PC-3 (cell line): ENCODE results near the gene ZIC4. TPM values are rescaled to one million over a fixed set of nuclear protein-coding genes. Genes with fewer than 3 reads are reported as not detected.

Experiments
- ATAC-seq: fragments of 200-7000 bp; cut with Tn5 transposase; 2 replicates; pipeline ENCODE4 v1.9.1; 2020; ENCODE audit warnings: mild to moderate bottlenecking, moderate library complexity
- Bru-seq: library from RNA; stranded (reverse); fragments of 400-500 nt; gene quantifications from one replicate; lab custom pipeline; 2021; lab: Mats Ljungman, UMichigan
- BruChase-seq, 2 experiments: library from RNA; stranded (reverse); fragments of 400-500 nt; gene quantifications; one replicate each; lab custom pipeline; 2021; lab: Mats Ljungman, UMichigan
- BruUV-seq: library from RNA; stranded (reverse); fragments of 400-500 nt; replicated peaks from 2 replicates; lab custom pipeline; 2021; lab: Mats Ljungman, UMichigan
- CTCF ChIA-PET: fragments of 300-600 bp; sonication (Branson Sonifier 250); formaldehyde crosslinking; loops from one replicate; lab custom pipeline; 2022; ENCODE audit warnings: antibody characterized with exemption; lab: Charles Lee
- POLR2A ChIA-PET: fragments of 300-600 bp; sonication (Branson Sonifier 250); formaldehyde crosslinking; loops from one replicate; lab custom pipeline; 2022; ENCODE audit warnings: antibody characterized with exemption; ENCODE audit not compliant: unreplicated experiment; lab: Charles Lee
- DNase-seq: peaks from one replicate; pipeline ENCODE4 v3.0.0-alpha.2; 2015
- H2AFZ ChIP-seq: fragments of 300-600 bp; sonication (generic); 2 replicates; pipeline ENCODE4 v1.6.0; 2016; ENCODE audit warnings: antibody characterized with exemption, low read length
- H3F3A ChIP-seq: fragments of 300-600 bp; sonication (generic); one replicate; pipeline ENCODE4 v1.6.0; 2017; ENCODE audit warnings: antibody characterized with exemption, low read length, control low read depth, mild to moderate bottlenecking; ENCODE audit not compliant: unreplicated experiment
- H3K27ac ChIP-seq: fragments of 300-600 bp; sonication (generic); 2 replicates; pipeline ENCODE4 v1.5.1; 2016; ENCODE audit warnings: mild to moderate bottlenecking, low read length
- H3K27me3 ChIP-seq: fragments of 300-600 bp; sonication (generic); 2 replicates; pipeline ENCODE4 v1.6.1; 2016; ENCODE audit warnings: low read length, mixed read lengths
- H3K36me3 ChIP-seq: fragments of 300-600 bp; sonication (generic); 2 replicates; pipeline ENCODE4 v1.6.1; 2016; ENCODE audit warnings: low read depth, mixed run types, low read length, mixed read lengths
- H3K4me1 ChIP-seq: fragments of 300-600 bp; sonication (generic); 2 replicates; pipeline ENCODE4 v1.5.1; 2016; ENCODE audit warnings: low read length; ENCODE audit not compliant: insufficient read depth
- H3K4me2 ChIP-seq: fragments of 300-600 bp; sonication (generic); 2 replicates; pipeline ENCODE4 v1.6.0; 2016; ENCODE audit warnings: low read length
- H3K4me3 ChIP-seq: fragments of 300-600 bp; sonication (generic); 2 replicates; pipeline ENCODE4 v1.5.1; 2016; ENCODE audit warnings: mild to moderate bottlenecking, low read length, mixed read lengths
- H3K79me2 ChIP-seq: fragments of 300-600 bp; sonication (generic); 2 replicates; pipeline ENCODE4 v1.6.1; 2017; ENCODE audit warnings: low read length, mixed read lengths
- H3K9ac ChIP-seq: fragments of 300-600 bp; sonication (generic); 2 replicates; pipeline ENCODE4 v1.6.0; 2016; ENCODE audit warnings: mild to moderate bottlenecking, low read length
- H3K9me2 ChIP-seq: fragments of 300-600 bp; sonication (generic); replicated peaks from 2 replicates; pipeline ENCODE4 v1.6.1; 2016; ENCODE audit warnings: mixed run types, low read length, mixed read lengths
- H3K9me3 ChIP-seq: fragments of 300-600 bp; sonication (generic); 2 replicates; pipeline ENCODE4 v1.6.1; 2016; ENCODE audit warnings: low read length, mixed read lengths
- H4K20me1 ChIP-seq: fragments of 300-600 bp; sonication (generic); 2 replicates; pipeline ENCODE4 v1.6.1; 2016; ENCODE audit warnings: low read length, mixed read lengths
- CTCF ChIP-seq: fragments of 300-600 bp; sonication (generic); conservative IDR thresholded peaks from 2 replicates; pipeline ENCODE4 v1.5.1; 2017; ENCODE audit warnings: antibody characterized with exemption, low read depth, mild to moderate bottlenecking, low read length
- EZH2 ChIP-seq: fragments of 300-600 bp; sonication (generic); IDR thresholded peaks from one replicate; pipeline ENCODE4 v1.6.1; 2017; ENCODE audit warnings: antibody characterized with exemption, mild to moderate bottlenecking, low read length; ENCODE audit not compliant: unreplicated experiment
- EZH2phosphoT487 ChIP-seq: fragments of 300-600 bp; sonication (generic); IDR thresholded peaks from 2 replicates; pipeline ENCODE4 v1.6.1; 2018; ENCODE audit warnings: mild to moderate bottlenecking, antibody characterized with exemption, low read length, borderline replicate concordance
- intact Hi-C: fragments of 100-400 bp; cut with micrococcal nuclease; formaldehyde crosslinking; loops from 2 replicates; pipeline ENCODE4 v1.9.0; 2023
- long read RNA-seq: library from polyadenylated mRNA; unstranded; transcript quantifications from one replicate; pipeline ENCODE4 v2.0.0, GENCODE V29; 2021; ENCODE audit not compliant: unreplicated experiment
- total RNA-seq: library from RNA; depleted of rRNA; stranded (reverse); fragments of >200 nt; gene quantifications from 2 replicates; pipeline ENCODE4 v1.2.3, GENCODE V29; 2014; rRNA removed

Gene ZIC4
- total RNA-seq (not detected in 2 replicates), Bru-seq, nascent RNA (not detected), BruChase-seq, experiment 1, labeled RNA remaining after a 6-hour chase (not detected), BruChase-seq, experiment 2, labeled RNA remaining after a 2-hour chase (not detected)
- long read RNA-seq: 0 reads

GRCh38 chr3:147406028-147406931 lies at the start of gene ZIC4:
Gene ZIC4 (minus strand): TSS chr3:147406543. CDS start chr3:147402797, 3,746 bp downstream.
- Histone ChIP-seq H3F3A (no peaks in the 10 kb centered on the region), H3K27me3 (peaks cover 87% of the 10 kb centered on the region), H3K4me1 (no peaks in the 10 kb centered on the region), H3K9me3 (no peaks in the 10 kb centered on the region), H3K27ac (no peak within 1 kb of the TSS), H3K9me2 (no peaks in the 10 kb centered on the region), H2AFZ (no peak within 1 kb of the TSS), H4K20me1 (no peaks in the 10 kb centered on the region), H3K79me2 (no peaks in the 10 kb centered on the region), H3K9ac (no peak within 1 kb of the TSS), H3K4me3 (0 out of 2 replicates have a peak within 1 kb of the TSS, but pooled peaks have one; percentile 25), H3K36me3 (no peaks in the 10 kb centered on the region), H3K4me2 (peak within 1 kb of the TSS; percentile 24; the same call in 1 of the 2 replicates)
- ChIA-PET POLR2A (no interaction called here), CTCF (no interaction called here)
- DNase-seq: no peak
- intact Hi-C loops: no loop called here
- BruUV-seq: no TSS peak
- ATAC-seq: no peak
- TF ChIP-seq EZH2: no peak
- no peak for TF ChIP-seq CTCF
- TF ChIP-seq EZH2phosphoT487: no peak

- Histone ChIP-seq H3K27ac (no peak overlapping the region), H3K36me3 (no peaks in the 10 kb centered on the region), H3K4me1 (no peaks in the 10 kb centered on the region), H3K9me3 (no peaks in the 10 kb centered on the region), H3F3A (no peaks in the 10 kb centered on the region), H2AFZ (no peak overlapping the region), H3K4me3 (no peak overlapping the region), H3K79me2 (no peaks in the 10 kb centered on the region), H3K27me3 (peaks cover 22% of the 10 kb centered on the region), H3K9ac (no peak overlapping the region), H4K20me1 (no peaks in the 10 kb centered on the region), H3K9me2 (no peaks in the 10 kb centered on the region), H3K4me2 (no peak overlapping the region)
- ATAC-seq (no peak), DNase-seq (no peak)
- TF ChIP-seq EZH2: no peak
- TF ChIP-seq CTCF: no peak
- TF ChIP-seq EZH2phosphoT487: no peak
- POLR2A ChIA-PET: interaction anchor here (0.6 kb wide), 1 partner anchor 217 kb away, joined by 3 read pairs; no protein-coding TSS in a partner anchor
- BruUV-seq: no TSS peak
- CTCF ChIA-PET: no interaction called here
- intact Hi-C loops: no loop called here
These were observed 43.3 kb upstream of the ZIC4 start for GRCh38 chr3:147449669-147450068.
